ENCODE results near the gene AHCYL1. TPM values are rescaled to one million over a fixed set of nuclear protein-coding genes. Genes with fewer than 3 reads are reported as not detected.

Gene AHCYL1
- polyA plus RNA-seq, 1 experiment = 95.5 TPM

GRCh38 chr1:110050602-110051261, 66.2 kb downstream of the AHCYL1 start:
- Histone ChIP-seq H3K27me3 (ENCODE audit: control insufficient read depth, insufficient read depth, low read length) (no peaks in the 10 kb centered on the region), H3K4me3 (ENCODE audit: low read depth, low read length) (no peak overlapping the region), H3K36me3 (ENCODE audit: control insufficient read depth, insufficient read depth, low read length) (peaks cover 31% of the 10 kb centered on the region)
- CTCF ChIA-PET = interaction anchor here (1.0 to 12.0 kb wide), 11 partner anchors 9 to 274 kb away, joined by 3 to 345 read pairs (median 9); partner anchors contain the start of gene STRIP1
- no peak for TF ChIP-seq CTCF (IDR thresholded peaks at IDR 0.05; ENCODE audit: insufficient read depth, low read depth, low read length)
- DNase-seq (ENCODE audit: low read depth) = no peak
- POLR2A ChIA-PET = no interaction called here

- DNase-seq (ENCODE audit: low read depth) = no peak
- Histone ChIP-seq H3K27me3 (ENCODE audit: control insufficient read depth, insufficient read depth, low read length) (no peaks in the 10 kb centered on the region), H3K4me3 (ENCODE audit: low read depth, low read length) (no peak overlapping the region), H3K36me3 (ENCODE audit: control insufficient read depth, insufficient read depth, low read length) (peaks cover 30% of the 10 kb centered on the region)
- ChIA-PET POLR2A (no interaction called here), CTCF (interaction anchor here (1.0 to 12.0 kb wide), 13 partner anchors 9 to 274 kb away, joined by 3 to 345 read pairs (median 5); partner anchors contain the start of gene STRIP1)
- no peak for TF ChIP-seq CTCF (IDR thresholded peaks at IDR 0.05; ENCODE audit: insufficient read depth, low read depth, low read length)
Observed at GRCh38 chr1:110051262-110051648, 66.7 kb downstream of the AHCYL1 start.

GRCh38 chr1:110053552-110054428, 69.2 kb downstream of the AHCYL1 start:
- no peaks in the 10 kb centered on the region for H3K27me3 ChIP-seq (ENCODE audit: control insufficient read depth, insufficient read depth, low read length)
- H3K36me3 ChIP-seq (ENCODE audit: control insufficient read depth, insufficient read depth, low read length) = peaks cover 19% of the 10 kb centered on the region
- ChIA-PET CTCF (interaction anchor here (0.6 to 12.0 kb wide), 34 partner anchors 9 to 408 kb away, joined by 3 to 345 read pairs (median 4); partner anchors contain the start of genes STRIP1 and UBL4B), POLR2A (no interaction called here)
- TF ChIP-seq CTCF (IDR thresholded peaks at IDR 0.05; ENCODE audit: insufficient read depth, low read depth, low read length) = peak; percentile 97
- H3K4me3 ChIP-seq (ENCODE audit: low read depth, low read length) = no peak overlapping the region
- no peak for DNase-seq (ENCODE audit: low read depth)

- Histone ChIP-seq H3K36me3 (ENCODE audit: control insufficient read depth, insufficient read depth, low read length) (peaks cover 15% of the 10 kb centered on the region), H3K27me3 (ENCODE audit: control insufficient read depth, insufficient read depth, low read length) (no peaks in the 10 kb centered on the region), H3K4me3 (ENCODE audit: low read depth, low read length) (no peak overlapping the region)
- CTCF ChIA-PET = interaction anchor here (0.6 to 12.0 kb wide), 11 partner anchors 11 to 435 kb away, joined by 3 to 345 read pairs (median 25); partner anchors contain the start of gene RBM15
- POLR2A ChIA-PET = no interaction called here
- DNase-seq (ENCODE audit: low read depth) = no peak
- no peak for TF ChIP-seq CTCF (IDR thresholded peaks at IDR 0.05; ENCODE audit: insufficient read depth, low read depth, low read length)
Observed at GRCh38 chr1:110055493-110056284, 71.1 kb downstream of the AHCYL1 start.

All from BJ (cell line).